Epidermal melanocyte (primary cell): ENCODE measurements around the gene CDY1.
"Not testable (repeated sequence)": the region's sequence is repeated elsewhere in the genome, so short reads cannot be mapped to it uniquely, and the experiment has no call there.

ENCODE experiments used
- DNase-seq: peaks from one replicate; pipeline ENCODE4 v3.0.0; 2011; ENCODE audit warnings: low spot score; ENCODE audit not compliant: insufficient read length

The CDY1 gene

GRCh38 chrY:25621817-25622216, at the start of gene CDY1:
Gene CDY1 (plus strand): TSS chrY:25622117. CDS start chrY:25622443, 326 bp downstream.
- DNase-seq: not testable (repeated sequence)

GRCh38 chrY:25593336-25593735, 28.6 kb upstream of the CDY1 start:
- DNase-seq: not testable (repeated sequence)

- DNase-seq: not testable (repeated sequence)
Observed at GRCh38 chrY:25620209-25620608, 1.7 kb upstream of the CDY1 start.

- DNase-seq: not testable (repeated sequence)
Observed at GRCh38 chrY:25626524-25626923, 4.6 kb downstream of the CDY1 start.

- not testable (repeated sequence) for DNase-seq
Observed at GRCh38 chrY:25630383-25631112, 8.6 kb downstream of the CDY1 start.

- not testable (repeated sequence) for DNase-seq
Observed at GRCh38 chrY:25639852-25640251, 17.9 kb downstream of the CDY1 start.

- DNase-seq: not testable (repeated sequence)
Observed at GRCh38 chrY:25643024-25643915, 21.4 kb downstream of the CDY1 start.
